Activated CD4-positive, alpha-beta T cell treated with anti-CD3 and anti-CD28 coated beads for 1 hour (primary cell): ENCODE data around the gene SLC7A9.
"Not testable (repeated sequence)": the region's sequence is repeated elsewhere in the genome, so short reads cannot be mapped to it uniquely, and the experiment has no call there.

Experiments
- DNase-seq: peaks from one replicate; pipeline ENCODE4 v3.0.0-alpha.2; 2020

SLC7A9 gene

GRCh38 chr19:32787161-32787813 lies 82.3 kb downstream of the SLC7A9 start:
- not testable (repeated sequence) for DNase-seq

- DNase-seq, result not testable (repeated sequence)
Measured at GRCh38 chr19:32782089-32782488, 87.5 kb downstream of the SLC7A9 start.

- DNase-seq, result no peak
Measured at GRCh38 chr19:32781280-32781679, 88.3 kb downstream of the SLC7A9 start.
